Measurements from ENCODE around the gene WLS. TPM values are rescaled to one million over a fixed set of nuclear protein-coding genes. Genes with fewer than 3 reads are reported as not detected.

Gene WLS
- polyA plus RNA-seq, 2 donors = 29.4 to 52.5 TPM

GRCh38 chr1:68205794-68206358 lies 26.4 kb downstream of the WLS start:
- 64 to 75% methylated on average over 3 of the region's 3 CpGs for WGBS, 2 donors
- Histone ChIP-seq H3K9me3 (ENCODE audit: control insufficient read depth in 2 of 2, insufficient read depth in 1 of 2, low read depth in 1 of 2, low read length in 1 of 2) (no peaks in the 10 kb centered on the region), H3K27ac (ENCODE audit: low read depth in 2 of 2, low read length in 1 of 2) (no peak overlapping the region), H3K36me3 (ENCODE audit: control insufficient read depth in 2 of 2, insufficient read depth in 2 of 2, low read length in 1 of 2) (no peaks in the 10 kb centered on the region), H3K27me3 (ENCODE audit: control insufficient read depth in 1 of 2, insufficient read depth in 2 of 2, low read length in 2 of 2) (no peaks in the 10 kb centered on the region), H3K4me1 (ENCODE audit: control insufficient read depth in 2 of 2, insufficient read depth in 2 of 2, low read length in 1 of 2) (no peaks in the 10 kb centered on the region), H3K4me3 (ENCODE audit: low read depth in 1 of 2, low read length in 2 of 2) (no peak overlapping the region)

DNA sequence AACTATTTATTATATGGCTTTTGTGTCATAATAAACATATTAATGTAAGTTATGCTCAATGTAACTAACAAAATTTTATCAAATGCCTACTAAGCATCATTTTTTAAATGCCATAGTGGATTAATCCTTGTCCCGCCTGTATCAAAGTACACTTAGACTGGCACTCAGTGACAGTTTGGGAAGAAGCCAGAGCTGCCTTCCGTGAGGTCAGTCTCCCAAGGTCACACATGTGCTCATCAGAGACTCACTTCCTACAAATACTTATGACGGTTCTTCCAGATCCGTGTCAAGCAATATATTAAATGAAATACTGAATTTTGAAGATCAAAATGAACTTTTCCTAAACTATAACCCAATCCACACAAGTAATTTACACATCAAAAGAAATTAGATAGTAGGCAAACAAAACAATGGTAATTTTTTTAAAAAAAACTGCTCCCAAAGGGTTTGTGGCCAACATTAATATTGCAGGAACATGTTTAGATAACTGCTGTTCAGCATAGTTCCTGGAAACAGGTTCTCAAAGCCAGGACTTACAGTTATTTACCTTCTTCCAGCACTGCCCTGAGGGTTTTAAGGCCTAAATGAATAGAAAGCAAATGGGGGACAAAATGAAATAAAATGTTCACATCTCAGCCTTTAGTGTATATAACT lies 27.2 kb downstream of the WLS start:
- Histone ChIP-seq H3K4me1 (ENCODE audit: control insufficient read depth in 2 of 2, insufficient read depth in 2 of 2, low read length in 1 of 2) (no peaks in the 10 kb centered on the region), H3K9me3 (ENCODE audit: control insufficient read depth in 2 of 2, insufficient read depth in 1 of 2, low read depth in 1 of 2, low read length in 1 of 2) (no peaks in the 10 kb centered on the region), H3K27me3 (ENCODE audit: control insufficient read depth in 1 of 2, insufficient read depth in 2 of 2, low read length in 2 of 2) (no peaks in the 10 kb centered on the region), H3K36me3 (ENCODE audit: control insufficient read depth in 2 of 2, insufficient read depth in 2 of 2, low read length in 1 of 2) (no peaks in the 10 kb centered on the region), H3K4me3 (ENCODE audit: low read depth in 1 of 2, low read length in 2 of 2) (no peak overlapping the region), H3K27ac (ENCODE audit: low read depth in 2 of 2, low read length in 1 of 2) (no peak overlapping the region)
- WGBS, 2 donors = 38 to 39% methylated on average over 4 of the region's 4 CpGs

DNA sequence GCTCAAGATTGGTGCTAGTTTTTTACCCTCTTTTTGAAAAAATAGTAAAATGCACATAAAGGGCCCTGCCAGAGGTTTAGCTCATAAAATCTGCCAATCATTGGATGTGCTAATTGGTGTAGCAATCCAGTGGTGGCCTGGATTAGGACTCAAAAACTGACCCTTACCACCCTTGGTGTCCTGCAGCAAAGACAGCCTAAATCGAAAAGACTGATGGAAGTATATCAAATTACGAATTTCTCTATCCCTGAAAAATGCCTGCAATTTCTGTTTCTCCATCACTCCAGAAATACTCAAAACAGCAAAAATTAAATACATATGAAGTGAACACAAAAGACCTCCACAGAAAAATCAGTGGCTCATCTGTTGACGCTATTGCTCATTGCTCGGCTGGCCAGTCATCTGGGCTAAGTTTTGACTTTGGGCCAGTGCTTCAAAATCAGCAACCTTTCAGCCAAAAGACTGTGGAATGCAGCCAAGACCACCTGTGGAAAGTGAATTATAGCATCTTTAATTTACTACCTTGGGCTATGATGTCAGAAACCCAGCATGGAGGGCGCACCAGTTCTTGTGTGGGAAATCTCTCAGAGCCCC lies 30.0 kb downstream of the WLS start:
- 78 to 79% methylated on average over 5 of the region's 5 CpGs for WGBS, 2 donors
- no peak overlapping the region for H3K27ac ChIP-seq (ENCODE audit: low read depth in 2 of 2, low read length in 1 of 2)
- H3K4me1 ChIP-seq (ENCODE audit: control insufficient read depth in 2 of 2, insufficient read depth in 2 of 2, low read length in 1 of 2) = peaks cover 0 to 2% of the 10 kb centered on the region in 2 donors

DNA sequence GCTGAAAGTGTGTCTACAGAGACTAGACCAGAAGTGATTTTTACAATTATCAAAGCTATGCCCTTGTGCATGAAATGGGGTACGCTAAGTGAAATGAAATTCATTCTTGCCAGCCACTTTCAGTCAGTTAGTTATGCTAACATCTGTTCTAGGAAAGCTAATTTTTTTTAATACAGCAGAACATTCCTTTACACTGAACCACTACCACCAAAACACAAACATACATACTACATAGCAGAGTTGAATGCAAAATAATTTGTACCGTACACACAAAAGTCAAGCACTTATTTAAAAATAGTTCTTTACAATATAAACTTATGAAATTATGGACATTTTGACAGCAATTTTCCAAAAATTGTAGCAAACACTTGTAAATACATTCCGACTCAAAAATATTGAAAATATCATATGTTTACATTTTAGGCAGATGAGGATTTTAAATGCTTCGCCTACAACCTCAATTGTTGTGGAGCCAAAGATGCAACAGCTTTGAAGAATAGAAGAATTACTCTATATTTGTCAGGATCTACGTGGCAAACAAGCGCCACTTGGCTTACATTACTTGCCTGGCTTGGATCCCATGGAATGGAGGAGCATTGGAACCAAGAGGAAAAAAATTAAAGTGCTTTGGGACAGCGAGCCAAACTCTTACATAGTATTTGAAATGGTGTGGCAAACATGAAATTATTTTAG lies 30.6 kb downstream of the WLS start:
- H3K27me3 ChIP-seq (ENCODE audit: control insufficient read depth in 1 of 2, insufficient read depth in 2 of 2, low read length in 2 of 2) = no peaks in the 10 kb centered on the region
- H3K36me3 ChIP-seq (ENCODE audit: control insufficient read depth in 2 of 2, insufficient read depth in 2 of 2, low read length in 1 of 2) = no peaks in the 10 kb centered on the region
- WGBS, 2 donors = 51 to 56% methylated on average over 7 of the region's 7 CpGs
- no peak overlapping the region for H3K4me3 ChIP-seq (ENCODE audit: low read depth in 1 of 2, low read length in 2 of 2)
- H3K9me3 ChIP-seq (ENCODE audit: control insufficient read depth in 2 of 2, insufficient read depth in 1 of 2, low read depth in 1 of 2, low read length in 1 of 2) = no peaks in the 10 kb centered on the region
- H3K4me1 ChIP-seq (ENCODE audit: control insufficient read depth in 2 of 2, insufficient read depth in 2 of 2, low read length in 1 of 2) = peaks cover 0 to 2% of the 10 kb centered on the region in 2 donors
- H3K27ac ChIP-seq (ENCODE audit: low read depth in 2 of 2, low read length in 1 of 2) = no peak overlapping the region

More for the DNA sequence above, 30.0 kb downstream of the WLS start:
- H3K9me3 ChIP-seq (ENCODE audit: control insufficient read depth in 2 of 2, insufficient read depth in 1 of 2, low read depth in 1 of 2, low read length in 1 of 2) = no peaks in the 10 kb centered on the region
- H3K27me3 ChIP-seq (ENCODE audit: control insufficient read depth in 1 of 2, insufficient read depth in 2 of 2, low read length in 2 of 2) = no peaks in the 10 kb centered on the region
- H3K4me3 ChIP-seq (ENCODE audit: low read depth in 1 of 2, low read length in 2 of 2) = no peak overlapping the region
- H3K36me3 ChIP-seq (ENCODE audit: control insufficient read depth in 2 of 2, insufficient read depth in 2 of 2, low read length in 1 of 2) = no peaks in the 10 kb centered on the region

DNA sequence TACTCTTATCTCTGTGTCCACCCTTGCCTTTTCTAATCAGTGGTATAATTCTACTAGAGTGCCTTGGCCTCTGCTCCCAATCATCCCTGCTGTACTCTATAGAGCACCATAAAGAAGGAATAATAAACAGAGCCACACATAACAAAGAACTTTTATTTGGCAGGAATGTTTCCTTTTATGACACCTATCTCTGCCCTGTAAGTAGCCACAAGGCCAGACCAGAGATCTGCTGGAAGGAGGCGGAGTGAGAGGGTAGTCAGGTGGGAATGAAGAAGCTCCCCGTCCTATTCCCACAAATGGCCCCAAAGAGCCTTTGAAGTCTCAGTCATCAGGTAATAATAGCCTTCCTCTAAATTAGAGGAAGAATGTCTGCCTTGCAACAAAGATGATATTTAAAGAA lies 32.7 kb downstream of the WLS start:
- WGBS, 2 donors = 84 to 86% methylated on average over 2 of the region's 2 CpGs
- Histone ChIP-seq H3K4me1 (ENCODE audit: control insufficient read depth in 2 of 2, insufficient read depth in 2 of 2, low read length in 1 of 2) (peaks cover 0 to 2% of the 10 kb centered on the region in 2 donors), H3K27ac (ENCODE audit: low read depth in 2 of 2, low read length in 1 of 2) (no peak overlapping the region)

DNA sequence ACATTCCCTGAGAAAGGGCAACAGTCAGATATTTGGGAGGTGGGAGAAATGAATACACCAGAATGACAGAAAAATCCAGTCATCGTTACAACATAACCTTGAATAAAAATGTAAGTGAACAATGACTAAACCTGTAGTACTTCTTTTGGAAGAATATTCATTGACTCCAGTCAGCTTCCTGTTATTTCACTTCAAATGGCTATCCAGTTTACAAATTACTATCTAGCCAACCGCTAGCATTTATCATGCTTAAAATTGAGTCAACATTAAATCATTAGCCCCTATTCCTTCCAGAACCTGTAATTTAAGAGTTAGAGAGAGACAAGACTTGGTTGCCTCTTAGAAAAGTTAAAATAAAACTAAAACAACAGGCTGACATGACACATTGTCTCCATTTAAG lies 33.6 kb downstream of the WLS start:
- Histone ChIP-seq H3K9me3 (ENCODE audit: control insufficient read depth in 2 of 2, insufficient read depth in 1 of 2, low read depth in 1 of 2, low read length in 1 of 2) (no peaks in the 10 kb centered on the region), H3K27me3 (ENCODE audit: control insufficient read depth in 1 of 2, insufficient read depth in 2 of 2, low read length in 2 of 2) (no peaks in the 10 kb centered on the region), H3K27ac (ENCODE audit: low read depth in 2 of 2, low read length in 1 of 2) (no peak overlapping the region), H3K4me3 (ENCODE audit: low read depth in 1 of 2, low read length in 2 of 2) (no peak overlapping the region), H3K36me3 (ENCODE audit: control insufficient read depth in 2 of 2, insufficient read depth in 2 of 2, low read length in 1 of 2) (peaks cover 0 to 2% of the 10 kb centered on the region in 2 donors), H3K4me1 (ENCODE audit: control insufficient read depth in 2 of 2, insufficient read depth in 2 of 2, low read length in 1 of 2) (peaks cover 0 to 2% of the 10 kb centered on the region in 2 donors)
- 36 to 58% methylated on average over 2 of the region's 2 CpGs for WGBS, 2 donors

More for the DNA sequence above, 32.7 kb downstream of the WLS start:
- Histone ChIP-seq H3K27me3 (ENCODE audit: control insufficient read depth in 1 of 2, insufficient read depth in 2 of 2, low read length in 2 of 2) (no peaks in the 10 kb centered on the region), H3K9me3 (ENCODE audit: control insufficient read depth in 2 of 2, insufficient read depth in 1 of 2, low read depth in 1 of 2, low read length in 1 of 2) (no peaks in the 10 kb centered on the region), H3K4me3 (ENCODE audit: low read depth in 1 of 2, low read length in 2 of 2) (no peak overlapping the region), H3K36me3 (ENCODE audit: control insufficient read depth in 2 of 2, insufficient read depth in 2 of 2, low read length in 1 of 2) (no peaks in the 10 kb centered on the region)

DNA sequence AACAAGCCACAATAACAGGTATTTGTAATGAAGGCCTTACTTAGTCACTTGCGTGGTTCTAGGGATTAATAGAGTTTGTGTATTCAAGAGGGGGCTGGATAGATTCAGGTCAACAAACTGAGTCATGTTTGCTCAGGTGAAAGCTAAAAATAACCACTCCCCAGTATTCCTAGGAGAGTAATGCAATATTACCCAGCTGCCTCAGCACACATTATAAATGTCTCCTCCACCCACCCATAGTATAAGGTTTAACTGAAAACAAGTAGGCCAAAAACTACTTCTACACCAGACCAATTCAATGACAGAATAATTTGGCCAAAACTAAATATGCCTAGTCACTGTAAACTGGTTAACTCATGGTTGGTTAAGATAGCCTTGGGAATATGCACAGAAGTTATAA lies 34.4 kb downstream of the WLS start:
- Histone ChIP-seq H3K4me3 (ENCODE audit: low read depth in 1 of 2, low read length in 2 of 2) (no peak overlapping the region), H3K36me3 (ENCODE audit: control insufficient read depth in 2 of 2, insufficient read depth in 2 of 2, low read length in 1 of 2) (peaks cover 0 to 2% of the 10 kb centered on the region in 2 donors), H3K9me3 (ENCODE audit: control insufficient read depth in 2 of 2, insufficient read depth in 1 of 2, low read depth in 1 of 2, low read length in 1 of 2) (no peaks in the 10 kb centered on the region), H3K4me1 (ENCODE audit: control insufficient read depth in 2 of 2, insufficient read depth in 2 of 2, low read length in 1 of 2) (peaks cover 0 to 2% of the 10 kb centered on the region in 2 donors), H3K27ac (ENCODE audit: low read depth in 2 of 2, low read length in 1 of 2) (no peak overlapping the region), H3K27me3 (ENCODE audit: control insufficient read depth in 1 of 2, insufficient read depth in 2 of 2, low read length in 2 of 2) (no peaks in the 10 kb centered on the region)
- WGBS, 2 donors = 48% methylated on average over 1 of the region's 1 CpG

DNA sequence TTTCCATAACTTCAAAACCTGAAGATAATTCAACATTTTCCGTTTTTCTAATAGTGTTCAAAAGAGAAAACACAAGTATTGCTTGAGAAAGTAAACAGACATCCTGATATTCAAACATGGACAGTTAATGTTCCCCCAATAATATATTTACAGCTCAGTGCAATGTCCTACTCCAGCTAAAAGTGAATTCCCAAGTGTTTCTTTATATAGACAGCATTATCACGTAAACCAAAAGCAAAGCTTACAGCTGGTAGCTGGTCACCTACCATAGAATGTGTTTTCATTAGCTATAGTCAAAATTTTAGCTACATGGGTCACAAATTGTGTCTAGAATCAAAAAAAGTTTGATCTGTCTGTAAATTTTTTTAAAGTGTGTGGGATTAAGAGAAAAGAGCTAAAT lies 34.9 kb downstream of the WLS start:
- Histone ChIP-seq H3K4me3 (ENCODE audit: low read depth in 1 of 2, low read length in 2 of 2) (no peak overlapping the region), H3K36me3 (ENCODE audit: control insufficient read depth in 2 of 2, insufficient read depth in 2 of 2, low read length in 1 of 2) (peaks cover 0 to 2% of the 10 kb centered on the region in 2 donors), H3K9me3 (ENCODE audit: control insufficient read depth in 2 of 2, insufficient read depth in 1 of 2, low read depth in 1 of 2, low read length in 1 of 2) (no peaks in the 10 kb centered on the region), H3K27ac (ENCODE audit: low read depth in 2 of 2, low read length in 1 of 2) (no peak overlapping the region), H3K27me3 (ENCODE audit: control insufficient read depth in 1 of 2, insufficient read depth in 2 of 2, low read length in 2 of 2) (no peaks in the 10 kb centered on the region), H3K4me1 (ENCODE audit: control insufficient read depth in 2 of 2, insufficient read depth in 2 of 2, low read length in 1 of 2) (peaks cover 0 to 2% of the 10 kb centered on the region in 2 donors)
- 52 to 53% methylated on average over 2 of the region's 2 CpGs for WGBS, 2 donors

DNA sequence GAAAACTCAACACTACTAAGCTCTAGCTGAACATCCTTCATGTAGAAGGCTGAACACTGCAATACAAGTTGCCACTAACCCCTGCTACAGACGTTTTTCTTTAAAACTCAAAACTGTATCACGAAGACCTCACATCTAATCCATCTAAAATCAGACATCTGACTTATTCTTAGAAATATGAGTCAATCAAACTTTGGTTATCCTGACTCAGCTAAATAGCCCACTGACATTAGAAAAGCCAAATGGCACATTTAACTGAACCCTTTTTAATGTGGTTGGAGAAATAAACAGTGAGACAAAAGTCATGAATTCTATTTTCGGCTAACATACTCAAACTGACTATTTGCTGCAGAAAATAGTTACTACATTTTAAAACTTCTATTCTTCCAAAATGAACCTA lies 35.6 kb downstream of the WLS start:
- no peak overlapping the region for H3K27ac ChIP-seq (ENCODE audit: low read depth in 2 of 2, low read length in 1 of 2)
- H3K9me3 ChIP-seq (ENCODE audit: control insufficient read depth in 2 of 2, insufficient read depth in 1 of 2, low read depth in 1 of 2, low read length in 1 of 2) = no peaks in the 10 kb centered on the region
- H3K27me3 ChIP-seq (ENCODE audit: control insufficient read depth in 1 of 2, insufficient read depth in 2 of 2, low read length in 2 of 2) = no peaks in the 10 kb centered on the region
- 33 to 39% methylated on average over 3 of the region's 3 CpGs for WGBS, 2 donors
- H3K4me3 ChIP-seq (ENCODE audit: low read depth in 1 of 2, low read length in 2 of 2) = no peak overlapping the region
- H3K4me1 ChIP-seq (ENCODE audit: control insufficient read depth in 2 of 2, insufficient read depth in 2 of 2, low read length in 1 of 2) = peaks cover 0 to 2% of the 10 kb centered on the region in 2 donors
- peaks cover 0 to 2% of the 10 kb centered on the region in 2 donors for H3K36me3 ChIP-seq (ENCODE audit: control insufficient read depth in 2 of 2, insufficient read depth in 2 of 2, low read length in 1 of 2)
